D721Med (cell line): ENCODE results near the gene WAC.
"Not testable (repeated sequence)": the region's sequence is repeated elsewhere in the genome, so short reads cannot be mapped to it uniquely, and the experiment has no call there.

ENCODE experiments used
- DNase-seq: peaks from one replicate; pipeline ENCODE4 v3.0.0; 2011; ENCODE audit warnings: low spot score; ENCODE audit not compliant: insufficient read length
- FAIRE-seq: peaks from 2 replicates; lab custom pipeline; 2011; peaks lifted over from hg19 to GRCh38; lab: Jason Lieb, UNC
- CTCF ChIP-seq: IDR thresholded peaks from 2 replicates; pipeline ENCODE4 v1.5.1; 2012; ENCODE audit warnings: mild to moderate bottlenecking, control low read depth; ENCODE audit not compliant: insufficient read depth; ENCODE audit errors: missing control alignments

Gene WAC

GRCh38 chr10:28604567-28605536, 71.9 kb downstream of the WAC start:
- no peak for FAIRE-seq
- no peak for DNase-seq
- TF ChIP-seq CTCF, result no peak

GRCh38 chr10:28606568-28606967, 73.7 kb downstream of the WAC start:
- FAIRE-seq (peak; percentile 32), DNase-seq (no peak)
- no peak for TF ChIP-seq CTCF

GRCh38 chr10:28609636-28610035, 76.7 kb downstream of the WAC start:
- FAIRE-seq, DNase-seq: not testable (repeated sequence)

GRCh38 chr10:28612877-28613276, 80.0 kb downstream of the WAC start:
- DNase-seq, result no peak
- FAIRE-seq, result no peak
- no peak for TF ChIP-seq CTCF

GRCh38 chr10:28616514-28616913, 83.6 kb downstream of the WAC start:
- no peak for TF ChIP-seq CTCF
- no peak for DNase-seq
- no peak for FAIRE-seq

GRCh38 chr10:28619455-28619854, 86.5 kb downstream of the WAC start:
- FAIRE-seq (no peak), DNase-seq (no peak)
- no peak for TF ChIP-seq CTCF

- DNase-seq (no peak), FAIRE-seq (no peak)
- no peak for TF ChIP-seq CTCF
Measured at GRCh38 chr10:28620251-28620650, 87.3 kb downstream of the WAC start.
